ENCODE results near the gene ZNF329.

- TF ChIP-seq NFIC (IDR thresholded peaks at IDR 0.05): no peak
- TF ChIP-seq TAF1 (IDR thresholded peaks at IDR 0.05; ENCODE audit: low read depth): peak; percentile 73
- no peak for TF ChIP-seq CEBPB (IDR thresholded peaks at IDR 0.05)
- TF ChIP-seq ZBTB7A (IDR thresholded peaks at IDR 0.05; ENCODE audit: low read depth): peak; percentile 76
- TF ChIP-seq RAD21 (IDR thresholded peaks at IDR 0.05; ENCODE audit: low read depth): no peak
Measured at GRCh38 chr19:58150328-58150921, at the start of gene ZNF329.

Measured in Ishikawa (cell line).